ENCODE results near the gene APBB2. TPM values are rescaled to one million over a fixed set of nuclear protein-coding genes. Genes with fewer than 3 reads are reported as not detected.

The APBB2 gene
- total and polyA plus RNA-seq, 9 donors, result 27.3 to 50.6 (median 36.8) TPM

DNA sequence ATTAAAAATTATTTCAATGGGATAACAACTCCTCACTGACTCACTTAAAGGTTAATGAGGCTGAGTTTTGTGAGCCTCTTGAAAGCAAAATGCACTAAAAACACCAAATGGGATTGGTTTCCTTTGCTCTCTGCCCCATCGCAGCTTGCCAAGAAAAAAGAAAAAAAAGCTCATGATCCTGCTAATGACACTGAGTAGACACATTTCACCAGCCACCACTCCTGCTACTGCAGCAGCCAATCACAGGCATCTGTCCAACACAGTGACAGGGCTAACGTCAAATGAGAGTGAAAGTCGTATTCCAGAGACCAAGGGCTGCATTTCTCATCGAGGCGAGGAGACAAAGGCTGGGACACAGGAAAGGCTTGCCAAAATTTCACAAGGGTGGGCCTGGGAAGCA is 5.2 kb downstream of the APBB2 start:
- DNase-seq, result no peak
- Histone ChIP-seq H3K36me3 (ENCODE audit: control insufficient read depth, insufficient read depth, low read length) (no peaks in the 10 kb centered on the region), H3K27ac (ENCODE audit: low read length) (no peak overlapping the region), H3K4me1 (ENCODE audit: control insufficient read depth, insufficient read depth, low read length) (peaks cover 22% of the 10 kb centered on the region), H3K27me3 (ENCODE audit: control insufficient read depth, insufficient read depth, low read length) (no peaks in the 10 kb centered on the region), H3K9me3 (replicated peaks; ENCODE audit: control insufficient read depth, low read depth, low read length) (peaks cover 4% of the 10 kb centered on the region), H3K4me3 (ENCODE audit: low read length) (no peak overlapping the region)
- WGBS (ENCODE audit: insufficient coverage), result 57% methylated on average over 5 of the region's 5 CpGs

DNA sequence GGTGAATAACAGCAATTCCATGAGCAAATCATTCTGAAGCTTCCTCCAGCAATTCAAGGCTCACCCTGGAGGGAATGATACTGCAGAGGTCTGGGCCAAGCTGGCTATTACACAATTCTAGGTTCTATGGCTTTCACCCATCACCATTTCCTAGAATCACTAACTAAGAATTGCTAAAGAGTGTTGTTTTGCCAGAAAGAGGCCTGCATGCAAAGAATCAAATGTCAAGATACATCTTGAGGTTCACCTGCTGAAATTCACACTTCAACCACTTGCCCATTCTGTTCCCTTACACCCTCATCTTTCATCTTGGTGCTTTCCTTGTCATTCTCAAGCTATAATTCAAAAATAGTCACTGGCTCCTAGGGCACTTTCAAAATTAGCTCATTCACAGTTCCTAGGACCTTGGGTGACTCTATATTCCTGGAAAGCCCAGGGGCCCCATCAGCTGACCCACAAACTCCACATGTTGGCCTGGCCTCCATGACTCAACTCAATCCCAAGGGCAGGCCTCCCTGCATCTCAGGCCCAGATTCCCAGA is 7.0 kb downstream of the APBB2 start:
- H3K36me3 ChIP-seq (ENCODE audit: control insufficient read depth, insufficient read depth, low read length), result no peaks in the 10 kb centered on the region
- no peak overlapping the region for H3K4me3 ChIP-seq (ENCODE audit: low read length)
- peaks cover 28% of the 10 kb centered on the region for H3K4me1 ChIP-seq (ENCODE audit: control insufficient read depth, insufficient read depth, low read length)
- H3K27ac ChIP-seq (ENCODE audit: low read length), result no peak overlapping the region
- peaks cover 4% of the 10 kb centered on the region for H3K9me3 ChIP-seq (replicated peaks; ENCODE audit: control insufficient read depth, low read depth, low read length)
- no peak for DNase-seq
- no peaks in the 10 kb centered on the region for H3K27me3 ChIP-seq (ENCODE audit: control insufficient read depth, insufficient read depth, low read length)

DNA sequence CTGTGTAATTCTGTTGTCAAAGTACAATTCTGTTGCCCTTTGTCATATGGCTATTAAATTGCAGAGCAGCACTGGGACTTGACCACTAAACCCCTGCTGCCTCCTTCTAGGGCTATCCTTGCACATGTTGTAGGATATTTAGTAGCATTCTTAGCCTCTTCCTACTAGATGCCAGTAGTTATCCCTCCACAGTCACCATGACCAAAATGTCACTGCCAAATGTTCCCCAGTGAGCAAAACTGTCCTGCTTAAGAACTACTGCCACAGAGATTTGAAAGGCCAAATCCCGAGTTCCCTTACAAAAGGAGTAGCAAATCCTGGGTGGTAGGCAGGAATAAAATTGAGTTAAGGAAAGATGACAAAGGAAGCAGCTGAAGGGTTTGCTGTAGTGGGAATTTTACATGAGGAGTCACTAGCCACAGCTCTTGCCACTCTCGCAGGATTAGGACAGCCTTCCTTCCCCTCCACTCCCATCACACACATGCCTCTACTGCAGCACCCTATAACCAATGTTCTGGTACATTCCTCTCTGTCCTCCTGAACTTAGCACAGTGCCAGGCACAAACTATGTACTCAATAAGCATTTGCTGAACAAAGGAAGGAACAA is 8.4 kb downstream of the APBB2 start:
- Histone ChIP-seq H3K27me3 (ENCODE audit: control insufficient read depth, insufficient read depth, low read length) (no peaks in the 10 kb centered on the region), H3K36me3 (ENCODE audit: control insufficient read depth, insufficient read depth, low read length) (no peaks in the 10 kb centered on the region), H3K4me1 (ENCODE audit: control insufficient read depth, insufficient read depth, low read length) (peaks cover 25% of the 10 kb centered on the region), H3K27ac (ENCODE audit: low read length) (no peak overlapping the region), H3K4me3 (ENCODE audit: low read length) (no peak overlapping the region), H3K9me3 (replicated peaks; ENCODE audit: control insufficient read depth, low read depth, low read length) (peaks cover 4% of the 10 kb centered on the region)
- DNase-seq, result no peak
- WGBS (ENCODE audit: insufficient coverage), result 60% methylated on average over 2 of the region's 2 CpGs

DNA sequence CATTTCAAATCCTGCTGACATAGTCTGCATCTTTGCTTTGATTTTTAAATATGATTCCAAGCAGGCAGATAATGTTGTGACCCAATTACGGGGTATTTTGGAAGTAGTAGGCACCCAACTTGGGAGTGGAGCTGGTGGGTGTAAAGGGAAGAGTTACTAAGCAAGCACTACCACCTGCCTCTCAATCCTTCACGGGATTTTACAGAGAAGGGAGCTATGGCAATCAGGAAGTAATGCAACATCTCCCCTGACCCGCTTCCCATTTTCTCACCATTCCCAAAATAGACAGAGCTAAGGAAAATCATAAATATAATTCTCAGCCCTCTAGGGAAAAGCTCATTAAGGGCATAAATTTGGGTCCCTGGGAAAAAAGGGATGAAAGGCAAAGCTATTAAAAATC is 9.2 kb downstream of the APBB2 start:
- no CpG with 5 or more reads among the region's 3 CpGs for WGBS (ENCODE audit: insufficient coverage)
- peaks cover 4% of the 10 kb centered on the region for H3K9me3 ChIP-seq (replicated peaks; ENCODE audit: control insufficient read depth, low read depth, low read length)
- H3K4me3 ChIP-seq (ENCODE audit: low read length), result no peak overlapping the region
- H3K27me3 ChIP-seq (ENCODE audit: control insufficient read depth, insufficient read depth, low read length), result no peaks in the 10 kb centered on the region
- DNase-seq, result no peak
- H3K4me1 ChIP-seq (ENCODE audit: control insufficient read depth, insufficient read depth, low read length), result peaks cover 25% of the 10 kb centered on the region
- H3K36me3 ChIP-seq (ENCODE audit: control insufficient read depth, insufficient read depth, low read length), result no peaks in the 10 kb centered on the region
- peak overlapping the region; percentile 6 for H3K27ac ChIP-seq (ENCODE audit: low read length)

DNA sequence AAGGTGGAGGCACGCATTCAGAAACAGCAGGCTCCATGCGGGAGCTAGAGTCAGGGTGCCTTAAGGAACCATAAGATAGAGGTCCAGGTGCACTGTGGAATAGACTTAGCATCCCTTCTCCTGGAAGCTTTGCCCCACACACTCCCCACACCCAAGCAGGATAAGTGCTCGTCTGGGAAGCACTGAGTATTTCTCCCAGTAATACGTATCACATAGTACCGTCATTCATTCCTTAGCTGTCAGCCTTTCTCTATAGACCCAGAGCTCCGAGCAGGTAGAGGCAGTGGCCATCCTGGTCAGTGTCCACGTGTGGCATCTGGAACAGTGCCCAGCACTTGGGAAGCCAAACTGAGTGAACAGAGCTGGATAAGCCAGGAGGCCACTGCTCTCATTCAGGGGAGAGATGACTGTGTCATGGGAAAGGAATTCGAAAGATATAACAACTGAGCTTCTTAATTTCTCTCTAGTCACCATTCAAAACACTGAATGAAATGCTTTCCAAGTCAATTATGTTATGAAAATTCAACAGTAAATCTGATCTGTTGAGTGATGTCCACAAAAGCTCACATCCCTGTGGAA is 9.9 kb downstream of the APBB2 start:
- H3K27me3 ChIP-seq (ENCODE audit: control insufficient read depth, insufficient read depth, low read length), result no peaks in the 10 kb centered on the region
- peak; percentile 67 for DNase-seq
- H3K36me3 ChIP-seq (ENCODE audit: control insufficient read depth, insufficient read depth, low read length), result no peaks in the 10 kb centered on the region
- WGBS (ENCODE audit: insufficient coverage), result 73% methylated on average over 6 of the region's 8 CpGs
- H3K4me3 ChIP-seq (ENCODE audit: low read length), result no peak overlapping the region
- peaks cover 4% of the 10 kb centered on the region for H3K9me3 ChIP-seq (replicated peaks; ENCODE audit: control insufficient read depth, low read depth, low read length)
- peaks cover 25% of the 10 kb centered on the region for H3K4me1 ChIP-seq (ENCODE audit: control insufficient read depth, insufficient read depth, low read length)
- H3K27ac ChIP-seq (ENCODE audit: low read length), result peak overlapping the region; percentile 22

DNA sequence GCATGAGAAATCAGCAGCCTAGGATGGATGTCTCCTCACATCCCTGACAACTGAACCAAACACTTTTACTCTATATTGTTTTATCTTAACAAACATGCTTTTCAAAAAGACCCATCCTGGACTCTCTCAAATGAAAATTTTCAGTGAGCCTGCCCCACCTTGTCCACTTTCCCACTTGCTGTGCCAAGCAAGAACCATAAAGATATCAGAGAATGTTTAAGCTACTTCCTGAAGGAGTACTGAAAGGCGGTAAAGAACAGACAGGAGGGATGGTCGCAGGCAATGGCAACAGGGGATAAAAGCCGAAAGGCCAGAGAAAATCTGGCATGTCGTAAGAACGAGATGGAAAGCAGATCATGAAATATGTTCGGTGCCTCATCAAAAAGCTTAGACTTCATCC is 10.5 kb downstream of the APBB2 start:
- no peaks in the 10 kb centered on the region for H3K9me3 ChIP-seq (replicated peaks; ENCODE audit: control insufficient read depth, low read depth, low read length)
- no peak overlapping the region for H3K4me3 ChIP-seq (ENCODE audit: low read length)
- peaks cover 25% of the 10 kb centered on the region for H3K4me1 ChIP-seq (ENCODE audit: control insufficient read depth, insufficient read depth, low read length)
- DNase-seq, result no peak
- H3K27ac ChIP-seq (ENCODE audit: low read length), result peak overlapping the region; percentile 17
- no peaks in the 10 kb centered on the region for H3K27me3 ChIP-seq (ENCODE audit: control insufficient read depth, insufficient read depth, low read length)
- WGBS (ENCODE audit: insufficient coverage), result 82% methylated on average over 6 of the region's 6 CpGs
- no peaks in the 10 kb centered on the region for H3K36me3 ChIP-seq (ENCODE audit: control insufficient read depth, insufficient read depth, low read length)

DNA sequence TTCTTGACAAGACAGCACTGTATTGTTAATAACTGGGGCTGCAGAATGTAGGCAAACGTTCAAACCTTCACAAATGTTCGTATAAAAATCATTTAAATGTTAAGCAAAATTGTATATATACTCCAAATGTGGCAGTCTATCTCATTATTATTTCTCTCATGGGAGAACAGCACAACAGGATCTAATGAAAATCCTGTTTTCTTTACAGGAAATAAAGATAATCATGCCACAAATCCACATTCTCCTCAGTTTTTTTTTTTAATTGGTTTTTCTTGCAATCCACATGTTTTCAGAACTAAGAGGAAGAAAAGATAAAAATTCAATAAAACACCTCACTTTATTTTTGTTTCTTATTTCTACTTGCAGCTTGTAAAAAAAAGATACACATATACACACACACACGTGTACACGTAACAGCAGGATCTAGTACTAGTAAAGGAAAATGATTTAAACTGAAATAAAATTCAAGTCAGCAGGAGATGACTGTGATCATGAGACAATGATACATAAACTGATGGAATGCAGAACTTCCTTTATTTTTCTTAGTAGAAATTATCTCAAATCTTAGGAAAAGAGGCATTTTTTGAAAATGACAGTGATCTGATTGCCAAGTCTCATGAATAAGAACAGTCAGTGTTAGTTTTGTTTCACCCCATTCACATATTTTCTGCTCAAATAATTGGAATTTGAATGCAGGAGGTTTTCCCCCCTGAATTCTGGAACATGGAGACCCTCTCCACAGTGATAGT is 11.3 kb downstream of the APBB2 start:
- no CpG with 5 or more reads among the region's 4 CpGs for WGBS (ENCODE audit: insufficient coverage)
- H3K36me3 ChIP-seq (ENCODE audit: control insufficient read depth, insufficient read depth, low read length), result no peaks in the 10 kb centered on the region
- H3K4me1 ChIP-seq (ENCODE audit: control insufficient read depth, insufficient read depth, low read length), result peaks cover 25% of the 10 kb centered on the region
- H3K9me3 ChIP-seq (replicated peaks; ENCODE audit: control insufficient read depth, low read depth, low read length), result no peaks in the 10 kb centered on the region
- DNase-seq, result no peak
- H3K27me3 ChIP-seq (ENCODE audit: control insufficient read depth, insufficient read depth, low read length), result no peaks in the 10 kb centered on the region
- H3K4me3 ChIP-seq (ENCODE audit: low read length), result no peak overlapping the region
- no peak overlapping the region for H3K27ac ChIP-seq (ENCODE audit: low read length)

DNA sequence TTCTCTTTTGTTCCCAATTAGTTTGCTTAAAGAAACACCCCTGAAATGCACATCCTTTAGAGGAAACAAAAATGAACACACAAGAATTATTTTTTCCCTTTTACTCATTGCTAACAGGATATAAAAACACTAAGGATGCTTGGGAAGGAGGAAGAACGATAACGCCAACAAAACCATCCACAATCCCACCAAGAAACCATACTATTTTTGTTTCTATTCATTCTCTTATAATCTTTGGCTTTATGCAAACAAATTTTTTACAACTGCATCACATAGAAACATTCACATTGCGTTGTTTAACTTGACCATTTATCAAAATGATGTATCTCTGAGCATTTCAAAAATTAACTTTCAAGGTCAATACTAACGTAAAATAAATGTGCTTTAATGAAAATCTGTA is 12.0 kb downstream of the APBB2 start:
- no peak overlapping the region for H3K4me3 ChIP-seq (ENCODE audit: low read length)
- H3K27ac ChIP-seq (ENCODE audit: low read length), result no peak overlapping the region
- peaks cover 25% of the 10 kb centered on the region for H3K4me1 ChIP-seq (ENCODE audit: control insufficient read depth, insufficient read depth, low read length)
- H3K36me3 ChIP-seq (ENCODE audit: control insufficient read depth, insufficient read depth, low read length), result no peaks in the 10 kb centered on the region
- no peaks in the 10 kb centered on the region for H3K9me3 ChIP-seq (replicated peaks; ENCODE audit: control insufficient read depth, low read depth, low read length)
- no peaks in the 10 kb centered on the region for H3K27me3 ChIP-seq (ENCODE audit: control insufficient read depth, insufficient read depth, low read length)
- no peak for DNase-seq
- no CpG with 5 or more reads among the region's 4 CpGs for WGBS (ENCODE audit: insufficient coverage)

DNA sequence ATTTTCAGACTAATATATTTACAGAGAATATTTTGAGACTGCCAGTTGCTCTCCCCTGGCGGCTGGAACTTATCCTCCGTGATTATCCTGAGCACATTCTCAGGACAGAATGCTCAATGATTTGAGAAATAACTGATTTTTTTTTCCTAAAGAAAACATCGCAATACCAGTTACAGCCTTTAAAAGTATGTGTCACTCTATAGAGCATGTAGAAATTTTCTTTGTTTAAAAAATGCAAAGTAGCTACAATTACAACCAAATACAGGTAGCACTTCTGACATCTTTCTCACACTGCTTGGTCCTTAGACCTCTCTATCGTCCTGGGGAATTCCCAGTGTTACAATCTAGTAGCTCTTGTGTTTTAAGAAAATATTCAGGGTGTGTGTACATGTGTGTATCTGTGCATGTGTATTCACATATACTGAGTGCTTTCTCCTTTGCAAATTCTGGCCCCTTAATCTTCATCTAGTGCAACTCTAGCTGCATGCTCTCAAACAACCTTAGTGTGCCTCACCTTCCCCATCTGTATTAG is 13.8 kb downstream of the APBB2 start:
- no peak overlapping the region for H3K4me3 ChIP-seq (ENCODE audit: low read length)
- WGBS (ENCODE audit: insufficient coverage), result no CpG with 5 or more reads among the region's 4 CpGs
- DNase-seq, result no peak
- H3K9me3 ChIP-seq (replicated peaks; ENCODE audit: control insufficient read depth, low read depth, low read length), result no peaks in the 10 kb centered on the region
- H3K4me1 ChIP-seq (ENCODE audit: control insufficient read depth, insufficient read depth, low read length), result peaks cover 18% of the 10 kb centered on the region
- H3K36me3 ChIP-seq (ENCODE audit: control insufficient read depth, insufficient read depth, low read length), result no peaks in the 10 kb centered on the region
- no peak overlapping the region for H3K27ac ChIP-seq (ENCODE audit: low read length)
- no peaks in the 10 kb centered on the region for H3K27me3 ChIP-seq (ENCODE audit: control insufficient read depth, insufficient read depth, low read length)

DNA sequence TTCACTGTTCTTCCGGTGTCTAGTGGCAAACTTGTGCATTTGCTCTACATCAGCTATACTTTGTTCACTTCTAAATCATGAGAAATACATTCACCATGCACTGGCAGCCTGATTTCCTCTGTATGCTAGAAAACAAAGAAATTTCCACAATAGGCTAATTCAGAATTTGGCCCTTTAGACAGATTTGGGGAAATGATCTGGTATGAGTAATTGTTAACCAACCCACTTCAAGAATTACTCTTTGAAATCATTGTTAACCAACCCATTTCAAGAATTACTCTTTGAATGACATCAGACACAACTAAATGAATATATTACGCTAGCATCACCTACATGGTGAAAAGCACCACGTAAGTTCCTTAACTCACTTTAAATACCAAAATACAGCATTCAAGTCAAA is 14.6 kb downstream of the APBB2 start:
- no peaks in the 10 kb centered on the region for H3K27me3 ChIP-seq (ENCODE audit: control insufficient read depth, insufficient read depth, low read length)
- no peak overlapping the region for H3K4me3 ChIP-seq (ENCODE audit: low read length)
- WGBS (ENCODE audit: insufficient coverage), result no CpG with 5 or more reads among the region's 3 CpGs
- no peaks in the 10 kb centered on the region for H3K9me3 ChIP-seq (replicated peaks; ENCODE audit: control insufficient read depth, low read depth, low read length)
- no peak for DNase-seq
- H3K4me1 ChIP-seq (ENCODE audit: control insufficient read depth, insufficient read depth, low read length), result peaks cover 14% of the 10 kb centered on the region
- no peaks in the 10 kb centered on the region for H3K36me3 ChIP-seq (ENCODE audit: control insufficient read depth, insufficient read depth, low read length)
- no peak overlapping the region for H3K27ac ChIP-seq (ENCODE audit: low read length)

All from muscle of leg (tissue), 11 donors.